Measurements from ENCODE around the gene NCAM2. TPM values are rescaled to one million over a fixed set of nuclear protein-coding genes. Genes with fewer than 3 reads are reported as not detected.

Gene NCAM2
- total RNA-seq, 1 donor from 2014 or later: not detected

DNA sequence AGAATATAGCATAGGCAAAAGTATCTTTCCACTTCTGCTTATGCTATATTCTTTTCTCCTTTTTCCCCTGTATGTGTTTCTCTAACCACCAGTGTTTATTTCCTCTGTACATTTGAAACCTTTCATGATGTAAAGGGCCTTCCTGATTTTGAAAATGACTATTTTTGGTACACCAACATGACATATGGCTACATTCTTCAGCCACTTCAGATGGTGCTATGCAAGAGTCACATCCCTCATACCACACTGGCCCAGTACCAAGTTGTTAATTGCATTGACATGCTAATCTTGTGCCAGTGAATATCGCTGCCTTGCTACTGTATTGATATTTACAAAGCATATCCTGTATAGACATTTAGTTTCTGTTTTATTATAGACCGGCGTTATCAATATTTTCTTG, 408.7 kb downstream of the NCAM2 start:
- TF ChIP-seq CTCF (conservative IDR thresholded peaks at IDR 0.05; ENCODE audit: low read depth, low read length): no peak
- no peak overlapping the region for H3K4me3 ChIP-seq (ENCODE audit: low read depth, low read length)
- DNase-seq (ENCODE audit: low read depth): no peak

DNA sequence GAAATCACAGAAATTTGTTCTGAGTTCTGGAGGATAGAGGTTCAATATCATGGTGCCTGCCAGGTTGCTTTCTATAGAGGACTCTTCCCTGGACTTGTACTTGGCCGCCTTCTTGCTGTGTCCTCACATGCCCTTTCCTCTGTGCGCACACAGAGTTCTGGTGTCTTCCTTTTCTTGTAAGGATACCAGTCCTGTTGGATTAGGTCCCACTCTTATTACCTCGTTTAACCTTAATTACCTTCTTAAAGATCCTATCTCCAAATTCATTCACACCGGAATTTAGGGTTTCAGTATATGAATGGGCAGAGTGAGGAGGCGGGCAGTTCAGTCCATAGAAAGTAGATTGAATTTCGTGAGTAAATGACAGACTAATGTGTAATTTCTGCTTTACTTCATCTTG, 413.9 kb downstream of the NCAM2 start:
- no peak overlapping the region for H3K4me3 ChIP-seq (ENCODE audit: low read depth, low read length)
- no peak for TF ChIP-seq CTCF (conservative IDR thresholded peaks at IDR 0.05; ENCODE audit: low read depth, low read length)

DNA sequence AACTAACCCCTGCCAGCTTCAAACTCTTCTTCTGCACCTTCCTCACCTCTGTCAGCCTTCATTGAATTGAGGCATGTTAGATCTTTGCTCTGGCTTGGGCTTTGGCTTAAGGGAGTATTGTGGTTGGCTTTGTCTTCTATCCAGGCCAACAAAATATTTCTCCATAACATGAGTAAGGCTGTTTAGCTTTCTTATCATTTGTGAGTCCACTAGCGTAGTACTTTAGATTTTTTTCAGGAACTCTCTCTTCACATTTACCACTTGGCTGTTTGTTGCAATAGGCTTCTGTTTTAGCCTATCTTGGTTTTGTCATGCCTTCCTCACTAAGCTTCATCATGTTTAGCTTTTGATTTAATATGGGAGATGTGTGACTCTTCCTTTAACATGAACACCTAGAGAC, 417.5 kb downstream of the NCAM2 start:
- no peak overlapping the region for H3K4me3 ChIP-seq (ENCODE audit: low read depth, low read length)
- DNase-seq (ENCODE audit: low read depth): no peak
- TF ChIP-seq CTCF (conservative IDR thresholded peaks at IDR 0.05; ENCODE audit: low read depth, low read length): no peak

More for the DNA sequence above, 413.9 kb downstream of the NCAM2 start:
- no peak for DNase-seq (ENCODE audit: low read depth)

- no peak for TF ChIP-seq CTCF (conservative IDR thresholded peaks at IDR 0.05; ENCODE audit: low read depth, low read length)
- no peak for DNase-seq (ENCODE audit: low read depth)
Measured at GRCh38 chr21:21434944-21435343, 436.7 kb downstream of the NCAM2 start.

DNA sequence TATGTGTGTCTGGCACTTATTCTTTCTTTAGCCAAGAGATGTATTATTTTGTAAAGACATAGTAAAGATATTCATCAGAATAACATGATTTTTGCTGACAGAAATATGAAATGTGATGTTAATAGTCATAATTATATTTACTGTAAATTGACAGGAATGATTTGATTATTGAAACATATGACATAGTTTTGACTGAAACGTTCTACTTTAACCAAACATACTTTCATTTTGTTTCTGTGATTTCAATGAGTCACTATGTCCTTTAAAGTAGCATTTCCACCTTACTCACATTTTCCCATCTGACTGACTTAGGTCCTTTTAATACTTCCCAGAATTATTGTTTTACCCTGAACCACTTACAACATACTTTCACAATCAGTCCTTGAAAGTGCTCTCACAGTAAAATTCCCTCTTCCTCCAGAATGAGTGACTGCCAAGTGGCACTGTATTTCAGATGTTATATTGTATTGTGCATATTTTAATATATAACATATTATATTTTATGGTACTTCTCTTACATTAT, 437.9 kb downstream of the NCAM2 start:
- H3K4me3 ChIP-seq (ENCODE audit: low read depth, low read length): no peak overlapping the region
- DNase-seq (ENCODE audit: low read depth): no peak
- no peak for TF ChIP-seq CTCF (conservative IDR thresholded peaks at IDR 0.05; ENCODE audit: low read depth, low read length)

More at GRCh38 chr21:21434944-21435343, 436.7 kb downstream of the NCAM2 start:
- H3K4me3 ChIP-seq (ENCODE audit: low read depth, low read length): no peak overlapping the region

DNA sequence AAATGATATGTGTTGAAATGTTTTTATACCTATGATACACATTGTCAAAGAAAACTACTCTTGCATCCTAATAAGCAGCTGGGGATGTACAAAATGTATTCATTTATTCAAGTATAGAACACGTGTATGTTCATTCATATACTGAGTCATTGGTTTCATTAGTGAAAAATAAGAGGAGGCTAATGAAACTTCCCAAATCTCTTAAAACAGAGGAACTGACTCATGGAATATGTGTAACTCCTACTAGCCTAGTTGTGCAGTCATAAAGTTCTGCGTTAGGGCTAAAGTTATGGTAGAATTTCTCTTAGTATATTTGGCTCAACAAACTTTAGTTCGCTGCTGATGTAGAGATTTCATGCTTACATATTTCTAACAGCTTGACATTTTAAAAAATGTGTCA, 441.6 kb downstream of the NCAM2 start:
- no peak for TF ChIP-seq CTCF (conservative IDR thresholded peaks at IDR 0.05; ENCODE audit: low read depth, low read length)
- no peak for DNase-seq (ENCODE audit: low read depth)

GRCh38 chr21:21457077-21457476, 458.9 kb downstream of the NCAM2 start:
- H3K4me3 ChIP-seq (ENCODE audit: low read depth, low read length): no peak overlapping the region
- no peak for DNase-seq (ENCODE audit: low read depth)
- TF ChIP-seq CTCF (conservative IDR thresholded peaks at IDR 0.05; ENCODE audit: low read depth, low read length): no peak

More for the DNA sequence above, 441.6 kb downstream of the NCAM2 start:
- H3K4me3 ChIP-seq (ENCODE audit: low read depth, low read length): no peak overlapping the region
